Measurements from ENCODE around the gene SCYGR4.
"Not testable (repeated sequence)": the region's sequence is repeated elsewhere in the genome, so short reads cannot be mapped to it uniquely, and the experiment has no call there.

The SCYGR4 gene, protein sequence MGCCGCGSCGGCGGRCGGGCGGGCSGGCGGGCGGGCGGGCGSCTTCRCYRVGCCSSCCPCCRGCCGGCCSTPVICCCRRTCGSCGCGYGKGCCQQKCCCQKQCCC

DNA sequence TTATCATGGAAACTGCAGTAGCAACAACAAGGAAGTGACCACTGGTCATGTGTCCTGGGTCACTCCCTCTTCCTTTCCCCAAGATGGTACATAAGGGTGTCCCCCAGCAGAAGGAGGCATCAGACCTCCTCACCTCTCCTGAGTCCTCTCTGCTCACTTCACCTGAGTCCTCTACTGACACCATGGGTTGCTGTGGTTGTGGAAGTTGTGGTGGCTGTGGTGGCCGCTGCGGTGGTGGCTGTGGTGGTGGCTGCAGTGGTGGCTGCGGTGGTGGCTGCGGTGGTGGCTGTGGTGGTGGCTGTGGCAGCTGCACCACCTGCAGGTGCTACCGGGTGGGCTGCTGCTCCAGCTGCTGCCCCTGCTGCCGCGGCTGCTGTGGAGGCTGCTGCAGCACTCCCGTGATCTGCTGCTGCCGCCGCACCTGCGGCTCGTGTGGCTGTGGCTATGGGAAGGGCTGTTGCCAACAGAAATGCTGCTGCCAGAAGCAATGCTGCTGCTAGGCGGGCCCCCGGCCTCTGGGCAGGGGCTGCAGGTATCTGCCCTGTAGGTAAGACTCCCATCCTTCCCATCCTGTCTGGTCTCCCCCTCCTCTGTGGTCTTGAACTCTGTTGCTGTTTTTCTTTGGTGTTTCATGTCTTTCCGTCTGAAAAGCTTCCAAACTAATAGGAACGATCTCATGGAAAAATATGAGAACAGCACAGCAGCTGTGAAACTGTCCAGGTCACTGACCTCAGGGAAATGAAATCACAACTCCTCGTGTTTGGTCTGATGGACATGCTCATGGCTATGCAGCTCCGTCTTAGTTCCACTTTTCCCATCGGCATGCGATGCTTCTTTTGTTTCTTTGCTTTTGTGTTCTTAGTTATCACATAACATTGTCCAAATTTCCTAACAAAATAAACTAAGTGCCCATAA, at the start of gene SCYGR4:
TSS of gene SCYGR4 (plus strand) at position 183 of the 915 bp plus-strand sequence. CDS start at position 183, 0 bp downstream.
- no peak for DNase-seq

DNA sequence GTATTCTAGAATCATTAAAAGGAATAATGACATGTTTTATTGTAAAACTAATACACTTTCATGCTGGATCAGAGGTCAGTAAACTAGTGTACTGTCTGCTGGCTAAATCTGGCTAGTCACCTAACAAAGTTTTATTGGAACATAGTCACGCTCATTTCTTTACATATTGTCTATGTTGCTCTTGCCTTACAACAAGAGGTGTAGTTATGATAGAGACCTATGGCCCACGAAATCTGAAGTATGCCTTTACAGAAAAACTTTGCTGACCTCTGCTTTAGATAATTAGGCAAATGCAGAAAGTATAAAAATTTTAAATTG, 48.5 kb upstream of the SCYGR4 start:
- no peak for DNase-seq

DNA sequence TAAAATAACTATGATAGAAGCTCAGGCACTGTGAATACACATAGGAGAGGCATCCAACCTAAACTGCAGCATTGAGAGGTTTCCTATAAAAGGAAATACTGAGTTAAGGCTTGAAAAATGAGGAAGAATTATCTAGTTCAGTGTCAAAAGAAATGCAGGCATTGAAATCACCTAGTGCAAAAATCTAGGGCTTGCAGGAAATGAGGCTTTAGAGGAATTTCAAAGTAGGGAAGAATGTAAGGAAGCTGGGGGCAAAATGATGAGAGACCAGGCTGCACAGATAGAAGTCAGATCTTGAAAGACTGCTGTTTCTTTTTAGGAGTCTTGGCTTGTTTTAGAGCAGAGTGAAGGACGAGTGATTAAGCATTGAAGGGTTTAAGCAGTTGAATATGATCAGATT, 46.7 kb upstream of the SCYGR4 start:
- no peak for DNase-seq

DNA sequence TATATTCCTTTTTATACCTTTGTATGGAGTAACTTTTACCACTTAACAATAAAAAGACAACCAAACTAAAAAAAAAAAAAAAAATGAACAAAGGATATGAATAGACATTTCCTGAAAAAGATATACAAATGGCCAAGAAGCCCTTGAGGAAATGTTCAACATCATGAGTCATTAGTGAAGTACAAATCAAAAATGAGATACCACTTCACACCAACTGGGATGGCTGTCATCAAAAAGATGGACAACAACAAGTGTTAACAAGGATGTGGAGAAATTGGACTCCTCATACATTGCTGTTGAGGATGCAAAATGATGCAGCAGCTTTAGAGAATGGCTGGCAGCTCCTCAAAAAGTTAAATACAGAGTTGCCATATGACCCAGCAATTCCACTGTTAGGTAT, 41.2 kb upstream of the SCYGR4 start:
- no peak for DNase-seq

DNA sequence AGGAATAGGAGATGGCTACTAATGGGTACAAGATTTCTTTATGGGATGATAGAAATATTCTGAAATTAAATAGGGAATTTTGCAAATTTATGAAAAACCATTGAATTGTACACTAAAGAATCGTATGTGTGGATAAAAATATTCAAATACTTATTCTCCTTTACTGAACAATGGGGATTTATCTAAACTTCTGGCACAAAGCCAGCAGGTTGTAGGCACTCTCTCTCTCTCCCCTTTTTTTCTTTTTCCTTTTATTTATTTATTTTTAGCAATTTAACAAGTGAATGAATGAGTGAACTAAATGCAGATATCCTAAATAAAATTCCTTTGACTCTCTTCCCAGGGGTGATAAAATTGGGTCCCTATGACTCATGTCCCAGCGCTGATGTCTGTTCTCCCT, 40.5 kb upstream of the SCYGR4 start:
- no peak for DNase-seq

DNA sequence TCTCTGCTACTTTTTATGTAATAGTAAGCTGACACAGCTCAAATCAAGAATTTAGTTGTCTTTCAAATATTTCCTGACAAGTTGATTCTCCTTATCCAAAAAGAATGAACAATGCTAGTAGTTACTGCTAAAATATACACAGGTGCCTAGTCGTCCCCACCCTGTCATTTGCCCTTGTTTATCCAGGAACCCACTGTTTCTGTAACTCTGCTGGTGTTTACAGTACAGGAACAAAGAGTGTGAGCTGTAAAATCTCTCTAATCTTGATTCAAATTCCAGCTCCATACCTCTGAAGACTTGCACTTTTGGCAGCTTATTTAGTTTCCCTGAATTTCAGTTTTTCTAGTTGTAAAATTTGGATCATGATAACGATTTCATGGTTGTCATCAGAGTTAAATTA, 39.7 kb upstream of the SCYGR4 start:
- DNase-seq = no peak

DNA sequence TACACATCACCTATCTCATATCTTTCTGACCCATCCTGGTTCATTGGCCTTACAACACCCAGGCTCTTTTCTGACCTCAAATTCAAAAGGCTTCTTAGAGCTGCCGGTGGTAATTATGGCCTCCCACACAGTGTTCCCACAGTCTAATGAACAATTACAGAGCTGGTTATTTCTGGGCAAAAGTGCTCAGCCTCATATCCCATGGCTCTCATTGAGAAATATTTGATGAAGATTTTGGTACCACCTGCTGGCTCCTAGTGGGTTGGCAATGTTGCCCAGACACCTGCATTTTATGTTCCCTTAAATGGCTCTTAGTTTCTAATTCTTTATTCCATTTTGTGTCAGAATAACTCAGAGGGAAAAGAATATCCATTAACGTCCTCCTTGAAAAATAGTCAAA, 38.7 kb upstream of the SCYGR4 start:
- DNase-seq = no peak

DNA sequence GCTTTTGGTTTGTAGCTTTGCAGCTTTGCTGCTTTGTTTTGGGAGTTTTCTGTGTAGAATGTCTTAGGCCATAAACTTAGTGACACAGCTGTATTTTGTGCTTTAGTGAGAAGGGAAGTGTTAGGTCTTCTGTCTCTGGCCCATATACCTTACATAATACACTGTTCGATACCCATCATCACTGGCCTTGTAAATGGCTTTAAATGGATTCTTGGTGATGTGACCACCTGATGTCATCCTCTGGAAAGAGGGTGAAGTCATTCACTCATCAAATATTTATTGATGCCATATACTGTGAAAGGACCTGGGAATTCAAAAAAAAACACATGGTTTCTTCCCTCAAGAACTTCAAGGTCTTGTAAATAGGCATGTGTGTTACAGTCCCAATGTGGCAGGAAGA, 37.5 kb upstream of the SCYGR4 start:
- no peak for DNase-seq

DNA sequence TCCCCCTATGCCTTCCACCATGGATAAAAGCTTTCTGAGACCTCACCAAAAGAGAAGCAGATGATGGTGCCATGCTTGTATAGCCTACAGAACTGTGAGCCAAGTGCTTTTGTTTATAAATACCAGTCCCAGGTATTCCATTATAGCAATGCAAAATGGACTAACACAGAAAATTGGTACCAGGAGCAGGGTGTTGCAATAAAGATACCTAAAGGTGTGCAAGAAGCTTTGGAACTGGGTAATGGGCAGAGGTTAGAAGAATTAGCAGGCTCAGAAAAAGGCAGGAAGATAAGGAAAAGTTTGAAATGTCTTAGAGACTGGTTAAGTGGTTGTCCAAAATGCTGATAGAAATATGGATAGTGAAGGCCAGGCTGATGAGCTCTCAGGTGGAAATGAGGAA, 34.9 kb upstream of the SCYGR4 start:
- no peak for DNase-seq

DNA sequence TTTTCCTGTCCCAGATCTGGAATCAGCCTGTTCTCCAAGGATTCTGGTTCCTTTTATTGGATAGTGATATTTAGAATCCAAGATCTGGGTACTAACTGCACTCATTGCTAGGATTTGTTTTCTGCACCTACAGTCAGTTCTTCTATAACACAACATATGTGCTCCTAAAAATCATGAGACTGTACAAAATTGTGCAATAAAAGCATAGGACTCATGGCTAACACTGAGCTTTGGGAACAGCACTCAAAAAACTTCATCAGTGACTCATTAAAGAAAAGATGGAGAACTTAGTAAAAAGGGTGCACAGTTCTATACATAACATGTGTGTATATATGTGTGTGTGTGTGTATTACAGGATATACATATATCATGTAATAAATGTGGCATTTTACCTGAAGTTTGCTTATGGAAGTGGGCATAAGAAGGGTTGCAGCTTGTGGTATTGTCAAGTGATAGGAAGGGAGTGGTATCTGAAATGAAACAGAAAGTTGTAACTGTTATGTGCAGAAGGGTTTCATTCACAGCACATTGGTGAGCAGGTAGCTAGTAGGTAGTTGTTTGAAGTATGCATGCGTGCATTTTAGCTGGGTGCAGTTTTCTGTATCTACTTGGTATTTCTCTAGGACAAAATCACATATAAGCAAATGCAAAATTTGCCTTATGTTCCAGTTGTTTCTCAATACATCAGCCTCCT, 24.5 kb upstream of the SCYGR4 start:
- no peak for DNase-seq

DNA sequence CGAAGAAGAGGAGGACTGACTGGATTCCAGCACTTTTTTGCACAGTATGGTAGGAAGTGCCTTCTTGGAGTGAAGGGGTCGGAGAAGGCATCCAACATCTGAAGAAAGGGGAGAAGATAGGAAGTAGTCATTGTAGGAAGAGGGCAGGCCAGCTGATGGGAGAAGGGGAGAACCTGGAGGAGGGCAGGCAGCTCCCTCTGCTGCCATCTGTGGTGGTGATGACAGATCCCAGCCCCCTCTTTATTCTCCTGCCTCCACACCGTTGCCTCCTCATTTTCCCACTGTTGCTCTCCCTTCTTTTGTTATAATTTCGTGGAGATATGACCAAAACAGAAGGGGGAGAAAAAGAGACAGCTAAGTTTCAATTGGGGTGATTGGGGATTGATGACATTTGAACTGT, 21.5 kb upstream of the SCYGR4 start:
- no peak for DNase-seq

DNA sequence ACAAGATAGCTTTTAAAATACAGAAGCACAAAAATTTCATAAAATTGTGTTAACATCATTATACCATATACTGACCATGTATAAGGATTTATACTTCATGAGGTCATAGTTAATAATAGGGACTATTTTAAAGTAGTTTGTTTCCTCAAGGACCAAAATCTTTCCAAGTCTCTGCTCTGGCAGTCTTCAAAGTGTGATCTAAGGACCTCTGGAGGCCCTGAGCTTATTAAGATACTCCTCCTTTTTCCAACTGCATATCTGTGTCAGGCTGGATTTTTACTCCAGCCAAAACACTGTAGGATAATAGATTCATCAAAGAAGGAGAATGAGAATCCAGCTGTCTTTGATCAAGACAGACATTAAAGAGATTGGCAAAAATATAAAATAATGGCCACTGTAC, 20.3 kb upstream of the SCYGR4 start:
- no peak for DNase-seq

DNA sequence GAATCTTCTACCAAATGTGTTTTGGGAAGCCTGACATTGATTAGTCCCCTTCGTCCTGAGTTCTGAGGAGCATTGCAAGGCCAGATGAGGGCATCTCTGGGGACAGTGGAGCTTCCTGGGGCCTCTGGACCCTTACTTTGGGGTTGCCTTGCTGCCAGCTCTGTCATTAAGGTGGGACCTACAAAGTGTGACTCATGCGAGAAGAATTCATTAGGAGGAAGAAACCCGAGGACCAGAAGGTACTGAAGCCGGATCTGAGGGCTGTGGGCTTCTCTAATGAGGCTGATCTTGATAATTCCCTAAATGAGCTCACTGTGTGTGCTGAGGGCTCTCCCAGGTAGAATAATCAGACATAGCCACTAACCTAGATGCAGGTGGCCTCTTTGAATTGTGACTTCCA, 19.3 kb upstream of the SCYGR4 start:
- no peak for DNase-seq

DNA sequence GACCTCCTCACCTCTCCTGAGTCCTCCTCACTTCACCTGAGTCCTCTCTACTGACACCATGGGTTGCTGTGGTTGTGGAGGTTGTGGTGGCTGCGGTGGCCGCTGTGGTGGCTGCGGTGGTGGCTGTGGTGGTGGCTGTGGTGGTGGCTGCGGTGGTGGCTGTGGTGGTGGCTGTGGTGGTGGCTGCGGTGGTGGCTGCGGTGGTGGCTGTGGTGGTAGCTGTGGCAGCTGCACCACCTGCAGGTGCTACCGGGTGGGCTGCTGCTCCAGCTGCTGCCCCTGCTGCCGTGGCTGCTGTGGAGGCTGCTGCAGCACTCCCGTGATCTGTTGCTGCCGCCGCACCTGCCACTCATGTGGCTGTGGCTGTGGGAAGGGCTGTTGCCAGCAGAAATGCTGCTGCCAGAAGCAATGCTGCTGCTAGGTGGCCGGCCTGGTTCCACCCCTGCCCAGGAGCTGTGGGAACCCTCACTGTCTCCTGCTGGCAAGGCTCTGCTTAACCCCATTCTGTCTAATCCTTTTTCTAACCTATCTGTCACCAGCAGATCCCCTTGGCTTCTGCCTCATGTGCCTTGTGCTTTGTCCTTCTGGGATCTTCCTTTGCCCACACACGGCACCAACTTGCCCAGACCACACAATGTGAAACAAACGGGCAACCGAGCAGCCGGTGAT, 18.3 kb upstream of the SCYGR4 start, which contains the start of gene SCYGR2:
TSS of gene SCYGR2 (plus strand) at position 59 of the 669 bp plus-strand sequence. CDS start at position 59, 0 bp downstream.
- DNase-seq = not testable (repeated sequence)

DNA sequence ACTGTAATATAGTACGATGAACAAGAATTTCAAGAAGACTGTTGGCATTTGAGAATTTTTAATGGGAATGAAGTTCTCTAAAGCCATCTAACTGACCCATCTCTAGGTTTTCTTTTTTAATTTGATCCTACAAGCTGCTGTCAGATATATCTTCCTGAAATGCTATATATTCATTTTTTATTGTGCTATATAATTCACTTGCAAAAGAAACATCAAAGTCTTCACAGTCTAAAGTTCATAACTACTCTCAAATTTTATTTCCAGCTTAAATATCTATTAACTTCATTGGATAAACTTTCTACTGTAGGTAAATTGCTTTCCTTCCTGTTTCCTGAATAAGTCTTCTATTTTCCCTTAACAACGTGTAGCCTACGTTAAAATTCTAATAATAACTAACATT, 14.9 kb upstream of the SCYGR4 start:
- no peak for DNase-seq

DNA sequence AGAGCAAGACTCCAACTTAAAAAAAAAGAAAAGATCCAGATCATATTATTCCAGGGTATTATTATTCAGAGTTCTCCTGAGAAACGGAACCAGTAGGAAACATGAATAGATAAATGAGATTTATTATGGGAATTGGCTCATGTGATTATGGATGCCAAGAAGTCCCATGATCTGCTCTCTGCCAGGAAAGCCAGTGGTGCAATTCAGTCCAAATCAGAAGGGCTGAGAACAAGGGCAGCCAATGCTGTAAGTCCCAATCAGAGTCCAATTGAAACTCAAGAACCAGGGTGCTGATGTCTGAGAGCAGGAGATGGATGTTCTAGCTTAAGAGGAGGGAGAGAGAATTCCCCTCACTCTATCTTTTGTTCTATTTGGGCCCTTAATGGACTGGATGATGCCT, 10.8 kb upstream of the SCYGR4 start:
- no peak for DNase-seq

DNA sequence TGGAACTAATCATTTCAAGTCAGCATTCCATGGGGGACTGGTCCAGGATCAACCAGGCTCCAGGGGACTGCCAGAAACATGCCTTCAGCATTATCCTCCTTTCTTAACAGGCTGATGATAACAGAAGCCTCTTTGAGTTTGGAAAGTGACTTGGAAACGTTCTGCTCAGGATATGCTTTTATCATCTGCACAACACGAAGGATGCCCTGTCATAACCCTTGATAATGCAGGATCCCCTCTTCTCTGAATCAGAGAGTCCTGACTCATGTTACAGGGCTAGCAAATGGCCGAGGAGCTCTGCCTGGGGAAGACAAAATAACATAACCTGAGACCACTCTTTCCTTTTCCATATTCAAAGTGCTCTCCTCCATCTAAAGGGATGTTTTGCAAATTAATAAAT, 9.4 kb upstream of the SCYGR4 start:
- DNase-seq = no peak

DNA sequence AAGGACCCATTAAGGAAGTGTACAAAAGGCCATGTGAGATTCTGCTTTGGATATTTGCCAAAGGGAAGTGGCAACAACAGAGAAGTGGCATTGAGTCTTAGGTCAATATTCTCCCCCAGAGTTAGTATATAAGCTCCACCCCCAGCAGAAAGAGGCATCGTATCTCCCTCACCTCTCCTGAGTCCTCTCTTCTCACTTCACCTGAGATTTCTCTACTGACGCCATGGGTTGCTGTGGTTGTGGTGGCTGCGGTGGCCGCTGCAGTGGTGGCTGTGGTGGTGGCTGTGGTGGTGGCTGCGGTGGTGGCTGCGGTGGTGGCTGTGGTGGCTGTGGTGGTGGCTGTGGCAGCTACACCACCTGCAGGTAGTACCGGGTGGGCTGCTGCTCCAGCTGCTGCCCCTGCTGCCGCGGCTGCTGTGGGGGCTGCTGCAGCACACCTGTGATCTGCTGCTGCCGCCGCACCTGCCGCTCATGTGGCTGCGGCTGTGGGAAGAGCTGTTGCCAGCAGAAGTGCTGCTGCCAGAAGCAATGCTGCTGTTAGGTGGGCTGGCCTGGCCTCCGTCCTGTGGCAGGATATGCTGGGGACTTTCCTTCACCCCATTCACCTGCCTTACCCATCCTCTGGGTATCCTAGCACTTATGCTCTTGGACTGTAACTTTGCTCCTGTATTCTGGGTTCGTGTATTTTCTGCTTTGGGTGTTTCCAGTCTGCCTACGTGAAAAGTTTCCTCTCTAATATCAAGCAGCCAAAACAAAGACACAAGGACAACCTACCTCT, 8.5 kb upstream of the SCYGR4 start:
- DNase-seq = no peak

DNA sequence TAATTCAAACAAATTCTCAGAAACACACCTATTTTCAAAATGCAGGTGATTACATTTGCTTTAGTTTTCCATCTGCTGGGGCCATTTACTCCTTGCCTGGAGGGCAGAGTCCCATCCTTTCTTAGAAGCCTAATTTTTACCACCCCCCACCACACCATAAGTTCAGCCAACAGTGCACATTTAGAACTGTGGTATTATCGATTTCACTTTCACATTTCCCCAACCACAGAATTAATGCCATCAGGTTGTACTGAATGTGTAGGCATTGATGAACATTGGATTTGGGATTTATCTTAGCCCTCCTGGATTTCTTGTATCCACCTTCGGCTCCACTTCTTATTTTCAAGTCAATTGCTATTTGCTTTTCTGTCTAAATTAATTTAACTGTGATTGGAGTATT, 7.2 kb upstream of the SCYGR4 start:
- no peak for DNase-seq

DNA sequence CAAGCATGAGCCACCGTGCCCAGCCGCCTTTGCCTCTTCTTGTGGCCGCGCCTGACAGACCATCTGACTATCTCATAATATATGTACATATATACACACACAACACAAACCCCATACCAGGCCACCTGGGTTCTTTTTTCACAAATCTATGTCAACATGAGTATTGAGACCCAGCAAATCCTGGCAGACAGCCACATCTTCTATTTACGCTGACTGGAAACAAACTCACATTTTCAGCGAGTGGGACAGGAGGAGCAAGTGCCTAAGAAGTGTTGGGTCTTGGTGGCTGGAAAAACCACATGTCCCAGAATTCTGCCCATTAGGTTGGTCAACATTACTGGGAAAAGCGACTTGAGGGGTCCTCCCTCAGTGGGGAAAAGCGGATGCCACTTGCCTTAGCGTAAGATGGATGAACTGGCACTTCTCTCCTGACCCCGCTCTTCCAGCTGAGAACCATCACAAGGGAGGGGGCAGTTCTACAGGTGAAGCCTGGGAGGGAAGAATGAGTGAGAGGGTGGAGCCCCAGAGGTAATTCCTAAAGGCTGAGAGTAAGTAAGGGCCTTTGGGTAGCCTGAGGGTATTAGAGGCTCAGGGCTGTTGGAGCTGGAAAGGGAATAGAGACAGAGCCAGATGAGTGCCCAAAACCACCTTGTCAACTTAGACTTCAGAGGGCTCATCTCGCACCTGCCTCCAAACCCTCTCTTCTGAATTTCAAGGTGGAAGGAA, 4.6 kb upstream of the SCYGR4 start:
- peak; percentile 61 for DNase-seq

DNA sequence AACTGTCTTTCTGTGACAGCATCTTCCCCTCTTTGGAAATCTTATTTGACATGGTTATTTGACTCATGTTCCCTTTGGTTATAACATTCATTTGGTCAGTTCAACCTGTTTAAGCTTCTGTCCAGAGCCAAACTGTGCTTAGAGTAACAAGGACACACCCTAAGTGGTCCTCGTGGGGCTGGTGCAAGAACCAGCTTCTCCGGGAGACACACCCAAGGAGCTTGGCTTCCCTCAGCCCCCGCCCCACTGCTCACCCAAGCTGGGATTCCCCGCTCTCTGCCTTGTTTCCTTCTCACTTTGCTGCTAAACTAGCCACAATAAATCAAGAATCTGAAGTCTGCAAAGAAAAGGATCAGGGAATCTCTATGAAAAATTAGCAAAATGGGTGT, 4.0 kb upstream of the SCYGR4 start:
- DNase-seq = no peak

DNA sequence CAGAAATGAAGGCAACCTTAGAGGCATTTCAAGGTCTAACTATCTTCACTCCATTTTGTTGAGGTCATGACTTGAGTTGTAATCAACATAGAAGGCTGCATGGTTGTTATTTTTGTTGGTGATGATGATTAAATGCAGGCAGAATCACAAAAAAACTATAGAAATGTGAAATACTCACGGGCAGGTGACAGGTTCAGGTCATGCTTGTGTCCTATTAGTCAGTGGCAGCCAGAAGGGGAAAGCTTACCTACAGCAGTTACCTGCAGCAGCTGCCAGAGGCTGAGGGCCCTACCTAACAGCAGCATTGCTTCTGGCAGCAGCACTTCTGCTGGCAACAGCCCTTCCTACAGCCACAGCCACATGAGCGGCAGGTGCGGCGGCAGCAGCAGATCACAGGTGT, 3.1 kb upstream of the SCYGR4 start:
- DNase-seq = no peak
